PC-9 (cell line): ENCODE data around the gene CNTN5. TPM values are rescaled to one million over a fixed set of nuclear protein-coding genes. Genes with fewer than 3 reads are reported as not detected.

ENCODE experiments used
- BruUV-seq: library from RNA; stranded (reverse); fragments of 400-500 nt; replicated peaks from 2 replicates; lab custom pipeline; 2021; lab: Mats Ljungman, UMichigan
- CTCF ChIA-PET: fragments of 300-600 bp; sonication (Branson Sonifier 250); formaldehyde crosslinking; loops from one replicate; lab custom pipeline; 2022; ENCODE audit warnings: antibody characterized with exemption; lab: Charles Lee
- POLR2A ChIA-PET: fragments of 300-600 bp; sonication (Branson Sonifier 250); formaldehyde crosslinking; loops from one replicate; lab custom pipeline; 2022; ENCODE audit warnings: antibody characterized with exemption; ENCODE audit not compliant: unreplicated experiment; lab: Charles Lee
- DNase-seq, 2 experiments: peaks; one replicate each; pipeline versions ENCODE4 v3.0.0 to v3.0.0-alpha.2; 2015 to 2022; ENCODE audit warnings: mixed read lengths in 1 of 2
- H2AFZ ChIP-seq: fragments of 200-600 bp; sonication (generic); 2 replicates; pipeline ENCODE4 v1.8.1; 2017; ENCODE audit warnings: antibody characterized with exemption
- H3F3A ChIP-seq: fragments of 200-600 bp; sonication (generic); 2 replicates; pipeline ENCODE4 v1.8.1; 2017; ENCODE audit warnings: antibody characterized with exemption, mild to moderate bottlenecking, low read depth; ENCODE audit not compliant: insufficient read depth
- H3K27ac ChIP-seq: fragments of 200-600 bp; sonication (generic); 2 replicates; pipeline ENCODE4 v1.6.1; 2016; ENCODE audit warnings: mixed run types
- H3K27me3 ChIP-seq: fragments of 200-600 bp; sonication (generic); 2 replicates; pipeline ENCODE4 v1.6.1; 2016; ENCODE audit warnings: low read depth, mixed run types; ENCODE audit not compliant: insufficient read depth
- H3K36me3 ChIP-seq: fragments of 200-600 bp; sonication (generic); 2 replicates; pipeline ENCODE4 v1.6.1; 2016; ENCODE audit warnings: low read depth, mixed run types
- H3K4me1 ChIP-seq: fragments of 200-600 bp; sonication (generic); replicated peaks from 2 replicates; pipeline ENCODE4 v1.6.1; 2016; ENCODE audit warnings: mixed run types; ENCODE audit not compliant: insufficient read depth
- H3K4me2 ChIP-seq: fragments of 200-600 bp; sonication (generic); 2 replicates; pipeline ENCODE4 v1.6.1; 2017; ENCODE audit warnings: mixed run types
- H3K4me3 ChIP-seq: fragments of 200-600 bp; sonication (generic); 2 replicates; pipeline ENCODE4 v1.6.1; 2016; ENCODE audit warnings: mixed run types
- H3K79me2 ChIP-seq: fragments of 200-600 bp; sonication (generic); 2 replicates; pipeline ENCODE4 v1.6.1; 2017; ENCODE audit warnings: low read depth, mixed run types
- H3K9me2 ChIP-seq: fragments of 200-600 bp; sonication (generic); 2 replicates; pipeline ENCODE4 v1.8.1; 2017; ENCODE audit warnings: mild to moderate bottlenecking; ENCODE audit not compliant: insufficient read depth
- H3K9me3 ChIP-seq: fragments of 200-600 bp; sonication (generic); 2 replicates; pipeline ENCODE4 v1.8.1; 2016; ENCODE audit warnings: low read depth; ENCODE audit not compliant: insufficient read depth
- H4K20me1 ChIP-seq: fragments of 200-600 bp; sonication (generic); 2 replicates; pipeline ENCODE4 v1.8.1; 2017; ENCODE audit not compliant: insufficient read depth
- CTCF ChIP-seq: fragments of 200-600 bp; sonication (generic); conservative IDR thresholded peaks from 2 replicates; pipeline ENCODE4 v1.6.1; 2017; ENCODE audit warnings: mixed run types, antibody characterized with exemption, mild to moderate bottlenecking, moderate library complexity
- EZH2 ChIP-seq: fragments of 200-600 bp; sonication (generic); IDR thresholded peaks from 2 replicates; pipeline ENCODE4 v1.8.0; 2017; ENCODE audit warnings: antibody characterized with exemption, low read depth
- intact Hi-C: fragments of 100-400 bp; cut with micrococcal nuclease; formaldehyde crosslinking; loops from one replicate; pipeline ENCODE4 v1.10.0; 2022; ENCODE audit not compliant: unreplicated experiment
- total RNA-seq: library from RNA; stranded (reverse); gene quantifications from 2 replicates; pipeline ENCODE4 v1.2.3, GENCODE V29; 2021

Gene CNTN5
- total RNA-seq, 1 experiment from 2014 or later = not detected

- ChIA-PET POLR2A (no interaction called here), CTCF (no interaction called here)
- H3K4me1 ChIP-seq = no peaks in the 10 kb centered on the region
- no peaks in the 10 kb centered on the region for H3K79me2 ChIP-seq
- TF ChIP-seq CTCF = no peak
- TF ChIP-seq EZH2 = no peak
- H2AFZ ChIP-seq = no peak overlapping the region
- no TSS peak for BruUV-seq
- H3K9me3 ChIP-seq = no peaks in the 10 kb centered on the region
- peak in 1 of 2 experiments; percentile 26 for DNase-seq
- no peaks in the 10 kb centered on the region for H3K36me3 ChIP-seq
- peak overlapping the region; percentile 5; the same call in 1 of the 2 replicates for H3K4me2 ChIP-seq
- H3K27ac ChIP-seq = no peak overlapping the region
- no peak overlapping the region for H3K4me3 ChIP-seq
- H3K9me2 ChIP-seq = no peaks in the 10 kb centered on the region
- no peaks in the 10 kb centered on the region for H3F3A ChIP-seq
- no peaks in the 10 kb centered on the region for H4K20me1 ChIP-seq
- no peaks in the 10 kb centered on the region for H3K27me3 ChIP-seq
- intact Hi-C loops = no loop called here
Measured at GRCh38 chr11:99370549-99371216, 349.9 kb downstream of the CNTN5 start.

- Histone ChIP-seq H3K4me2 (no peak overlapping the region), H3K27me3 (no peaks in the 10 kb centered on the region), H3K4me3 (no peak overlapping the region), H2AFZ (no peak overlapping the region), H3F3A (no peaks in the 10 kb centered on the region), H3K36me3 (no peaks in the 10 kb centered on the region), H4K20me1 (no peaks in the 10 kb centered on the region), H3K79me2 (no peaks in the 10 kb centered on the region), H3K4me1 (no peaks in the 10 kb centered on the region), H3K27ac (no peak overlapping the region), H3K9me2 (no peaks in the 10 kb centered on the region), H3K9me3 (no peaks in the 10 kb centered on the region)
- TF ChIP-seq EZH2 (no peak), CTCF (no peak)
- intact Hi-C loops = no loop called here
- POLR2A ChIA-PET = no interaction called here
- CTCF ChIA-PET = no interaction called here
- BruUV-seq = no TSS peak
- DNase-seq = no peak
Measured at GRCh38 chr11:99371257-99371656, 350.5 kb downstream of the CNTN5 start.

GRCh38 chr11:99376463-99376862 lies 355.7 kb downstream of the CNTN5 start:
- no peak for TF ChIP-seq CTCF
- no peak for TF ChIP-seq EZH2
- Histone ChIP-seq H2AFZ (no peak overlapping the region), H3K36me3 (no peaks in the 10 kb centered on the region), H3K27ac (no peak overlapping the region), H3K9me2 (no peaks in the 10 kb centered on the region), H3K27me3 (no peaks in the 10 kb centered on the region), H3K9me3 (no peaks in the 10 kb centered on the region), H3K4me2 (no peak overlapping the region), H3K79me2 (no peaks in the 10 kb centered on the region), H3K4me1 (no peaks in the 10 kb centered on the region), H3F3A (no peaks in the 10 kb centered on the region), H4K20me1 (no peaks in the 10 kb centered on the region), H3K4me3 (no peak overlapping the region)
- ChIA-PET CTCF (no interaction called here), POLR2A (no interaction called here)
- BruUV-seq = no TSS peak
- intact Hi-C loops = no loop called here
- no peak for DNase-seq
